Activated naive CD8-positive, alpha-beta T cell treated with anti-CD3 and anti-CD28 coated beads for 36 hours (primary cell): ENCODE measurements around the gene SH2D3A. TPM values are rescaled to one million over a fixed set of nuclear protein-coding genes. Genes with fewer than 3 reads are reported as not detected.
A peak's percentile ranks its signal among the peaks of the same experiment; 100 is the strongest.
"Not testable (repeated sequence)": the region's sequence is repeated elsewhere in the genome, so short reads cannot be mapped to it uniquely, and the experiment has no call there.

Experiments
- DNase-seq: peaks from one replicate; pipeline ENCODE4 v3.0.0; 2021
- H3K27ac Mint-ChIP-seq: one replicate; pipeline ENCODE4 v1.8.0; 2022; ENCODE audit warnings: mild to moderate bottlenecking, moderate library complexity, mixed read lengths
- H3K27me3 Mint-ChIP-seq: one replicate; pipeline ENCODE4 v1.8.0; 2022; ENCODE audit warnings: mild to moderate bottlenecking, mixed read lengths
- H3K36me3 Mint-ChIP-seq: one replicate; pipeline ENCODE4 v1.8.0; 2021; ENCODE audit warnings: mild to moderate bottlenecking, mixed read lengths
- H3K4me1 Mint-ChIP-seq: one replicate; pipeline ENCODE4 v1.8.0; 2021; ENCODE audit warnings: mixed read lengths
- H3K4me3 Mint-ChIP-seq: one replicate; pipeline ENCODE4 v1.8.0; 2022; ENCODE audit warnings: mild to moderate bottlenecking, moderate library complexity, mixed read lengths
- H3K9me3 Mint-ChIP-seq: one replicate; pipeline ENCODE4 v1.8.0; 2022; ENCODE audit warnings: mixed read lengths
- total RNA-seq, 2 experiments: library from RNA; stranded (reverse); gene quantifications; one replicate each; pipeline ENCODE4 v1.2.3, GENCODE V29; 2021

Gene SH2D3A
- total RNA-seq, 2 experiments from 2014 or later, result 25.7 to 26.1 TPM

- Mint-ChIP-seq H3K9me3 (peaks cover 14% of the 10 kb centered on the region), H3K27me3 (no peaks in the 10 kb centered on the region), H3K36me3 (peaks cover 44% of the 10 kb centered on the region)
These were observed 6.2 kb upstream of the SH2D3A start for GRCh38 chr19:6773323-6773931.

GRCh38 chr19:6772866-6773322 lies 5.7 kb upstream of the SH2D3A start:
- Mint-ChIP-seq H3K4me1 (peaks cover 49% of the 10 kb centered on the region), H3K36me3 (peaks cover 39% of the 10 kb centered on the region), H3K27ac (peak overlapping the region; percentile 97), H3K27me3 (no peaks in the 10 kb centered on the region), H3K9me3 (peaks cover 14% of the 10 kb centered on the region), H3K4me3 (peak overlapping the region; percentile 97)
- no peak for DNase-seq

More at GRCh38 chr19:6773323-6773931, 6.2 kb upstream of the SH2D3A start:
- Mint-ChIP-seq H3K27ac (peak overlapping the region; percentile 97), H3K4me1 (peaks cover 49% of the 10 kb centered on the region), H3K4me3 (peak overlapping the region; percentile 97)
- DNase-seq, result peak; percentile 72

GRCh38 chr19:6772028-6772865 lies 5.0 kb upstream of the SH2D3A start, which contains the start of gene VAV1:
Gene VAV1 (plus strand): TSS chr19:6772708. CDS start chr19:6772808, 100 bp downstream.
- Mint-ChIP-seq H3K4me3 (peak within 1 kb of the TSS; percentile 97), H3K36me3 (peaks cover 32% of the 10 kb centered on the region), H3K4me1 (peaks cover 46% of the 10 kb centered on the region), H3K9me3 (peaks cover 14% of the 10 kb centered on the region), H3K27me3 (no peaks in the 10 kb centered on the region), H3K27ac (peak within 1 kb of the TSS; percentile 97)
- DNase-seq, result peak; percentile 81

- Mint-ChIP-seq H3K4me1 (peaks cover 44% of the 10 kb centered on the region), H3K4me3 (peak overlapping the region; percentile 97), H3K36me3 (peaks cover 26% of the 10 kb centered on the region), H3K9me3 (peaks cover 14% of the 10 kb centered on the region), H3K27ac (peak overlapping the region; percentile 97)
- H3K27me3 Mint-ChIP-seq, DNase-seq: not testable (repeated sequence)
These were observed 4.4 kb upstream of the SH2D3A start for GRCh38 chr19:6771648-6772027.

- peaks cover 44% of the 10 kb centered on the region for H3K4me1 Mint-ChIP-seq
- peaks cover 6% of the 10 kb centered on the region for H3K36me3 Mint-ChIP-seq
- H3K27me3 Mint-ChIP-seq, result no peaks in the 10 kb centered on the region
- H3K9me3 Mint-ChIP-seq, result peaks cover 2% of the 10 kb centered on the region
- no peak for DNase-seq
- no peak overlapping the region for H3K4me3 Mint-ChIP-seq
- peak overlapping the region; percentile 42 for H3K27ac Mint-ChIP-seq
These were observed 1.9 kb upstream of the SH2D3A start for GRCh38 chr19:6769006-6769619.

GRCh38 chr19:6768236-6768785 lies 1.1 kb upstream of the SH2D3A start:
- H3K9me3 Mint-ChIP-seq, result no peaks in the 10 kb centered on the region
- no peaks in the 10 kb centered on the region for H3K27me3 Mint-ChIP-seq
- H3K27ac Mint-ChIP-seq, result peak overlapping the region; percentile 87
- DNase-seq, result no peak
- peak overlapping the region; percentile 89 for H3K4me3 Mint-ChIP-seq
- peaks cover 40% of the 10 kb centered on the region for H3K4me1 Mint-ChIP-seq
- peaks cover under 1% of the 10 kb centered on the region for H3K36me3 Mint-ChIP-seq

- no peaks in the 10 kb centered on the region for H3K9me3 Mint-ChIP-seq
- DNase-seq, result no peak
- H3K4me3 Mint-ChIP-seq, result peak overlapping the region; percentile 89
- peaks cover 35% of the 10 kb centered on the region for H3K4me1 Mint-ChIP-seq
- peaks cover 2% of the 10 kb centered on the region for H3K36me3 Mint-ChIP-seq
- no peaks in the 10 kb centered on the region for H3K27me3 Mint-ChIP-seq
- peak overlapping the region; percentile 87 for H3K27ac Mint-ChIP-seq
These were observed 216 bp downstream of the SH2D3A start for GRCh38 chr19:6767081-6767356.

- no peaks in the 10 kb centered on the region for H3K27me3 Mint-ChIP-seq
- H3K27ac Mint-ChIP-seq, result peak overlapping the region; percentile 87
- H3K9me3 Mint-ChIP-seq, result no peaks in the 10 kb centered on the region
- peaks cover 4% of the 10 kb centered on the region for H3K36me3 Mint-ChIP-seq
- peak overlapping the region; percentile 89 for H3K4me3 Mint-ChIP-seq
- no peak for DNase-seq
- peaks cover 32% of the 10 kb centered on the region for H3K4me1 Mint-ChIP-seq
These were observed 716 bp downstream of the SH2D3A start for GRCh38 chr19:6766357-6767080.

- Mint-ChIP-seq H3K27ac (peak overlapping the region; percentile 87), H3K4me3 (peak overlapping the region; percentile 89), H3K36me3 (peaks cover 10% of the 10 kb centered on the region)
These were observed 1.4 kb downstream of the SH2D3A start for GRCh38 chr19:6765738-6766356.

GRCh38 chr19:6762253-6762797 lies 4.9 kb downstream of the SH2D3A start:
- not testable (repeated sequence) for H3K27ac Mint-ChIP-seq, H3K9me3 Mint-ChIP-seq, DNase-seq, H3K4me3 Mint-ChIP-seq, H3K27me3 Mint-ChIP-seq
- H3K36me3 Mint-ChIP-seq, result peaks cover 20% of the 10 kb centered on the region
- H3K4me1 Mint-ChIP-seq, result peaks cover 23% of the 10 kb centered on the region

More at GRCh38 chr19:6765738-6766356, 1.4 kb downstream of the SH2D3A start:
- H3K27me3 Mint-ChIP-seq, result no peaks in the 10 kb centered on the region
- DNase-seq, result no peak
- peaks cover 32% of the 10 kb centered on the region for H3K4me1 Mint-ChIP-seq
- H3K9me3 Mint-ChIP-seq, result no peaks in the 10 kb centered on the region

- peaks cover 20% of the 10 kb centered on the region for H3K36me3 Mint-ChIP-seq
- peak; percentile 29 for DNase-seq
- no peak overlapping the region for H3K4me3 Mint-ChIP-seq
- H3K27me3 Mint-ChIP-seq, result no peaks in the 10 kb centered on the region
- peaks cover 17% of the 10 kb centered on the region for H3K4me1 Mint-ChIP-seq
- H3K9me3 Mint-ChIP-seq, result no peaks in the 10 kb centered on the region
- no peak overlapping the region for H3K27ac Mint-ChIP-seq
These were observed 6.1 kb downstream of the SH2D3A start for GRCh38 chr19:6761053-6761676.

- Mint-ChIP-seq H3K4me3 (no peak overlapping the region), H3K36me3 (peaks cover 20% of the 10 kb centered on the region), H3K27ac (no peak overlapping the region), H3K9me3 (no peaks in the 10 kb centered on the region), H3K4me1 (peaks cover 11% of the 10 kb centered on the region), H3K27me3 (no peaks in the 10 kb centered on the region)
- DNase-seq, result no peak
These were observed 6.6 kb downstream of the SH2D3A start for GRCh38 chr19:6760606-6761005.

- Mint-ChIP-seq H3K9me3 (no peaks in the 10 kb centered on the region), H3K36me3 (peaks cover 27% of the 10 kb centered on the region), H3K27me3 (no peaks in the 10 kb centered on the region), H3K27ac (no peak overlapping the region), H3K4me1 (peaks cover 10% of the 10 kb centered on the region), H3K4me3 (no peak overlapping the region)
- DNase-seq, result no peak
These were observed 12.4 kb downstream of the SH2D3A start for GRCh38 chr19:6754653-6755463.
